Nephron progenitor cell (in vitro differentiated cells): ENCODE data around the gene GCH1.

Experiments
- DNase-seq: peaks from one replicate; pipeline ENCODE4 v3.0.0; 2021
- H3K27ac Mint-ChIP-seq: 2 replicates; pipeline ENCODE4 v1.8.0; 2021; ENCODE audit warnings: mild to moderate bottlenecking, moderate library complexity, mixed read lengths
- H3K27me3 Mint-ChIP-seq: 2 replicates; pipeline ENCODE4 v1.8.0; 2021; ENCODE audit warnings: mild to moderate bottlenecking, low read depth, mixed read lengths; ENCODE audit not compliant: poor library complexity
- H3K36me3 Mint-ChIP-seq: 2 replicates; pipeline ENCODE4 v1.8.0; 2021; ENCODE audit warnings: low read depth, mixed read lengths
- H3K4me1 Mint-ChIP-seq: 2 replicates; pipeline ENCODE4 v1.8.0; 2021; ENCODE audit warnings: mixed read lengths
- H3K4me3 Mint-ChIP-seq: 2 replicates; pipeline ENCODE4 v1.8.0; 2021; ENCODE audit warnings: mild to moderate bottlenecking, moderate library complexity, mixed read lengths
- H3K9me3 Mint-ChIP-seq: 2 replicates; pipeline ENCODE4 v1.8.0; 2021; ENCODE audit warnings: mild to moderate bottlenecking, moderate library complexity, mixed read lengths
- CTCF ChIP-seq: fragments of 200-600 bp; sonication (generic); IDR thresholded peaks from 2 replicates; pipeline ENCODE4 v1.5.0; 2021; ENCODE audit warnings: antibody characterized with exemption

The GCH1 gene

GRCh38 chr14:54894995-54895394 is 7.6 kb downstream of the GCH1 start:
- Mint-ChIP-seq H3K36me3 (no peaks in the 10 kb centered on the region), H3K4me1 (no peaks in the 10 kb centered on the region), H3K27me3 (peaks cover 14% of the 10 kb centered on the region), H3K4me3 (no peak overlapping the region), H3K27ac (no peak overlapping the region), H3K9me3 (no peaks in the 10 kb centered on the region)
- no peak for TF ChIP-seq CTCF
- no peak for DNase-seq

GRCh38 chr14:54893151-54893760 is 9.4 kb downstream of the GCH1 start:
- no peaks in the 10 kb centered on the region for H3K36me3 Mint-ChIP-seq
- peak; percentile 12 for DNase-seq
- peak; percentile 70 for TF ChIP-seq CTCF
- H3K9me3 Mint-ChIP-seq, result no peaks in the 10 kb centered on the region
- H3K27me3 Mint-ChIP-seq, result peaks cover 4% of the 10 kb centered on the region
- no peak overlapping the region for H3K27ac Mint-ChIP-seq
- peaks cover 8% of the 10 kb centered on the region for H3K4me1 Mint-ChIP-seq
- H3K4me3 Mint-ChIP-seq, result no peak overlapping the region

- Mint-ChIP-seq H3K36me3 (no peaks in the 10 kb centered on the region), H3K9me3 (no peaks in the 10 kb centered on the region), H3K4me3 (no peak overlapping the region), H3K4me1 (peaks cover 12% of the 10 kb centered on the region), H3K27me3 (peaks cover 4% of the 10 kb centered on the region), H3K27ac (no peak overlapping the region)
- TF ChIP-seq CTCF, result no peak
- DNase-seq, result no peak
Observed at GRCh38 chr14:54891471-54892245, 11.0 kb downstream of the GCH1 start.

- TF ChIP-seq CTCF, result no peak
- no peak overlapping the region for H3K4me3 Mint-ChIP-seq
- peak overlapping the region; percentile 12 for H3K27ac Mint-ChIP-seq
- no peaks in the 10 kb centered on the region for H3K9me3 Mint-ChIP-seq
- peaks cover 4% of the 10 kb centered on the region for H3K27me3 Mint-ChIP-seq
- H3K4me1 Mint-ChIP-seq, result peaks cover 12% of the 10 kb centered on the region
- H3K36me3 Mint-ChIP-seq, result no peaks in the 10 kb centered on the region
- no peak for DNase-seq
Observed at GRCh38 chr14:54890788-54891187, 11.8 kb downstream of the GCH1 start.

GRCh38 chr14:54889919-54890318 is 12.7 kb downstream of the GCH1 start:
- no peak overlapping the region for H3K27ac Mint-ChIP-seq
- peaks cover 12% of the 10 kb centered on the region for H3K4me1 Mint-ChIP-seq
- no peaks in the 10 kb centered on the region for H3K27me3 Mint-ChIP-seq
- DNase-seq, result no peak
- no peaks in the 10 kb centered on the region for H3K36me3 Mint-ChIP-seq
- H3K9me3 Mint-ChIP-seq, result no peaks in the 10 kb centered on the region
- TF ChIP-seq CTCF, result no peak
- no peak overlapping the region for H3K4me3 Mint-ChIP-seq

GRCh38 chr14:54882521-54882920 is 20.1 kb downstream of the GCH1 start:
- no peak for DNase-seq
- TF ChIP-seq CTCF, result no peak
- Mint-ChIP-seq H3K27ac (peak overlapping the region; percentile 15), H3K4me1 (no peaks in the 10 kb centered on the region), H3K36me3 (no peaks in the 10 kb centered on the region), H3K4me3 (no peak overlapping the region), H3K9me3 (no peaks in the 10 kb centered on the region), H3K27me3 (peaks cover 2% of the 10 kb centered on the region)
